ENCODE data around the gene CIDEC.
A peak's percentile ranks its signal among the peaks of the same experiment; 100 is the strongest.
"Not testable (repeated sequence)": the region's sequence is repeated elsewhere in the genome, so short reads cannot be mapped to it uniquely, and the experiment has no call there.

Gene CIDEC

GRCh38 chr3:9875448-9875847 lies 4.6 kb downstream of the CIDEC start:
- H3K4me3 ChIP-seq (ENCODE audit: control insufficient read depth, low read depth, low read length), result no peak overlapping the region
- no peak for DNase-seq (ENCODE audit: low read depth)
- TF ChIP-seq CTCF (IDR thresholded peaks at IDR 0.05; ENCODE audit: control insufficient read depth, insufficient read depth, low read depth, low read length, missing control alignments), result no peak

DNA sequence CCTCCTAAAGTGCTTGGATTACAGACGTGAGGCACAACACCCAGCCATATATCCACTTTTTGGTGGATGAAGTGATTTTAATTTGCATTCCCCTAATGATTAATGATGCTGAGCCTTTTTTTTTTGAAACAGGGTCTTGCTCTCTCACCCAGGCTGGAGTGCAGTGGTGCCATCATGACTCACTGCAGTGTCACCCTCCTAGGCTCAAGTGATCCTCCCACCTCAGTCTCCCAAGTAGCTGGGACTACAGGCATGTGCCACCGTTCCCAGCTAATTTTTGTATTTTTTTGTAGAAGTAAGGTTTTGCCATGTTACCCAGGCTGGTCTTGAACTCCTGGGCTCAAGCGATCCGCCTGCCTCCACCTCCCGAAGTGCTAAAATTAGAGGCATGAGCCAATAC lies 8.0 kb downstream of the CIDEC start:
- not testable (repeated sequence) for H3K4me3 ChIP-seq (ENCODE audit: control insufficient read depth, low read depth, low read length); DNase-seq (ENCODE audit: low read depth)

- no peak overlapping the region for H3K4me3 ChIP-seq (ENCODE audit: control insufficient read depth, low read depth, low read length)
Observed at GRCh38 chr3:9870978-9871377, 9.1 kb downstream of the CIDEC start.

DNA sequence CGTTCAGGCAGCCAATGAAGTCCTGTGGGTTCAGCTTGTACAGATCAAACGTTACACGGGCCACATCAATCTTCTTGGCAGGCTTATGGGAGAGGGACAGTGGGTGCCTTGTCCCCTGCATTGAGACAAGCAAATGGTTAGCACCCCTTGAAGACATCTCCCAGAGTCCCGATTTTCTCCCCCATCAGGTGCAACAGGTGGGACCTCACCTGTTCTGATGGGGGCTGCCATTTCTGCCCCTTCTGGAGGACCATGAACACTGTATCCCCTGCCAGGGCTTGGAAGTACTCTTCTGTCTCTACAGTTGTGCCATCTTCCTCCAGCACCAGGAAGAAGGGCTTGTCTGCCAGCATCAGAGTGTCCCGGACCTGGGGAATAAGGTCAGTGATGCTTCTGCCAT lies 10.1 kb downstream of the CIDEC start:
- DNase-seq (ENCODE audit: low read depth), result no peak
- no peak for TF ChIP-seq CTCF (IDR thresholded peaks at IDR 0.05; ENCODE audit: control insufficient read depth, insufficient read depth, low read depth, low read length, missing control alignments)
- no peak overlapping the region for H3K4me3 ChIP-seq (ENCODE audit: control insufficient read depth, low read depth, low read length)

More at GRCh38 chr3:9870978-9871377, 9.1 kb downstream of the CIDEC start:
- no peak for TF ChIP-seq CTCF (IDR thresholded peaks at IDR 0.05; ENCODE audit: control insufficient read depth, insufficient read depth, low read depth, low read length, missing control alignments)
- peak; percentile 37 for DNase-seq (ENCODE audit: low read depth)

DNA sequence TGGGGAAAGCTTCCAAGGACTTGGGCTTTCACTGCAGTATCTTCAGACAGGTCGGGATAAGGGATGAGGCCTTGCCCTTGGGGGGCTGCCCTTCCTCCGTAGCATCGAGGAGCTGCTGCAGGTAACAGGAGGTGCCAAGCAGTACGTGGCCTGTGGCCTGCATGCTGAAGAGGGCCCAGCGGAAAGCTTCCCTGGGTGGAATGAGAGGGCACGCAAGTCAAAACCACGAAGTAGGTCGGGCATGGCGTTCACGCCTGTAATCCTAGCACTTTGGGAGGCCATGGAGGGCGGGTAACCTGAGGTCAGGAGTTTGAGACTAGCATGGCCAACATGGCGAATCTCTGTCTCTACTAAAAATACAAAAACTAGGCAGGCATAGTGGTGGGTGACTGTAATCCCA lies 12.9 kb downstream of the CIDEC start:
- no peak for DNase-seq (ENCODE audit: low read depth)
- TF ChIP-seq CTCF (IDR thresholded peaks at IDR 0.05; ENCODE audit: control insufficient read depth, insufficient read depth, low read depth, low read length, missing control alignments), result no peak
- H3K4me3 ChIP-seq (ENCODE audit: control insufficient read depth, low read depth, low read length), result no peak overlapping the region

- no peak for DNase-seq (ENCODE audit: low read depth)
- TF ChIP-seq CTCF (IDR thresholded peaks at IDR 0.05; ENCODE audit: control insufficient read depth, insufficient read depth, low read depth, low read length, missing control alignments), result no peak
- H3K4me3 ChIP-seq (ENCODE audit: control insufficient read depth, low read depth, low read length), result no peak overlapping the region
Observed at GRCh38 chr3:9866639-9867038, 13.4 kb downstream of the CIDEC start.

DNA sequence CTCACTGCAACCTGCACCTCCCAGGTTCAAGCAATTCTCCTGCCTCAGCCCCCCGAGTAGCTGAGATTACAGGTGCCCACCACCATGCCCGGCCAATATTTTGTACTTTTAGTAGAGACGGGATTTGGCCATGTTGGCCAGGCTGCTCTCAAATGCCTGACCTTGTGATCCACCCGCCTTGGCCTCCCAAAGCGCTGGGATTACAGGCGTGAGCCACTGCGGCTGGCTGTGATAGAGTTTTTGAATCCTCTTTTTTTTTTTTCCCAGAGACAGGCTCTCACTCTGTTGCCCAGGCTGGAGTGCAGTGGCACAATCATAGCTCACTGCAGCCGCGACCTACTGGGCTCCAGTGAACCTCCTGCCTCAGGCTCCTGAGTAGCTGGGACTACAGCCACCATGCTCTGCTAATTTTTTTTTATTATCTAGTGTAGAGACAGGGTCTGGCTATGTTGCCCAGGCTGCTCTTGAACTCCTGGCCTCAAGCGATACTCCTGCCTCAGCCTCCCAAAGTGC lies 14.9 kb downstream of the CIDEC start:
- H3K4me3 ChIP-seq (ENCODE audit: control insufficient read depth, low read depth, low read length); DNase-seq (ENCODE audit: low read depth): not testable (repeated sequence)

GRCh38 chr3:9864200-9864927 lies 15.7 kb downstream of the CIDEC start:
- TF ChIP-seq CTCF (IDR thresholded peaks at IDR 0.05; ENCODE audit: control insufficient read depth, insufficient read depth, low read depth, low read length, missing control alignments), result no peak
- no peak overlapping the region for H3K4me3 ChIP-seq (ENCODE audit: control insufficient read depth, low read depth, low read length)
- peak; percentile 68 for DNase-seq (ENCODE audit: low read depth)
